NCI-H2196 (cell line): Measurements from ENCODE around the gene SNX9.
"Not testable (repeated sequence)": the region's sequence is repeated elsewhere in the genome, so short reads cannot be mapped to it uniquely, and the experiment has no call there.

Source experiments
- DNase-seq: peaks from one replicate; lab custom pipeline; 2025; ENCODE audit not compliant: unreplicated experiment; lab: John Stamatoyannopoulos, UW

SNX9 gene

GRCh38 chr6:157823001-157823527, at the start of gene SNX9:
SNX9 (plus strand) TSS chr6:157823246; CDS start chr6:157823435, 189 bp downstream.
- peak; percentile 46 for DNase-seq

- DNase-seq: no peak
Observed at GRCh38 chr6:157773248-157773773, 49.7 kb upstream of the SNX9 start.

GRCh38 chr6:157774153-157775135, 48.6 kb upstream of the SNX9 start:
- DNase-seq: no peak

- DNase-seq: no peak
Observed at GRCh38 chr6:157775376-157775775, 47.7 kb upstream of the SNX9 start.

- no peak for DNase-seq
Observed at GRCh38 chr6:157777344-157777743, 45.7 kb upstream of the SNX9 start.

GRCh38 chr6:157778719-157779118, 44.3 kb upstream of the SNX9 start:
- DNase-seq: no peak

- DNase-seq: no peak
Observed at GRCh38 chr6:157779705-157780604, 43.1 kb upstream of the SNX9 start.

- no peak for DNase-seq
Observed at GRCh38 chr6:157785636-157786035, 37.4 kb upstream of the SNX9 start.

GRCh38 chr6:157786221-157786620, 36.8 kb upstream of the SNX9 start:
- no peak for DNase-seq

- no peak for DNase-seq
Observed at GRCh38 chr6:157787080-157787479, 36.0 kb upstream of the SNX9 start.

GRCh38 chr6:157788180-157788579, 34.9 kb upstream of the SNX9 start:
- no peak for DNase-seq

- DNase-seq: no peak
Observed at GRCh38 chr6:157789297-157789696, 33.7 kb upstream of the SNX9 start.

GRCh38 chr6:157789861-157790260, 33.2 kb upstream of the SNX9 start:
- DNase-seq: no peak

GRCh38 chr6:157790548-157791160, 32.4 kb upstream of the SNX9 start:
- no peak for DNase-seq

- peak; percentile 27 for DNase-seq
Observed at GRCh38 chr6:157791450-157791849, 31.6 kb upstream of the SNX9 start.

- DNase-seq: no peak
Observed at GRCh38 chr6:157792671-157793070, 30.4 kb upstream of the SNX9 start.

- not testable (repeated sequence) for DNase-seq
Observed at GRCh38 chr6:157794012-157794411, 29.0 kb upstream of the SNX9 start.

- no peak for DNase-seq
Observed at GRCh38 chr6:157795841-157796240, 27.2 kb upstream of the SNX9 start.

GRCh38 chr6:157798851-157799250, 24.2 kb upstream of the SNX9 start:
- no peak for DNase-seq

- not testable (repeated sequence) for DNase-seq
Observed at GRCh38 chr6:157799561-157799960, 23.5 kb upstream of the SNX9 start.
